Gastroesophageal sphincter (tissue), 4 donors: ENCODE results near the gene PANX2. TPM values are rescaled to one million over a fixed set of nuclear protein-coding genes. Genes with fewer than 3 reads are reported as not detected.
"Not testable (repeated sequence)": the region's sequence is repeated elsewhere in the genome, so short reads cannot be mapped to it uniquely, and the experiment has no call there.

Experiments
- ATAC-seq: fragments of 150-250 bp; one replicate; pipeline ENCODE4 v1.9.1; 2016; ENCODE audit warnings: mild to moderate bottlenecking, moderate library complexity
- H3K27ac ChIP-seq, 4 donors: fragments of 200-600 bp; sonication (generic) in 3 of 4; 1 replicate in 3 of 4; 2 replicates in 1 of 4; pipeline ENCODE4 v1.5.1; 2016 to 2019
- H3K27me3 ChIP-seq: fragments of 200-600 bp; sonication (generic); one replicate; pipeline ENCODE4 v1.5.1; 2019
- H3K36me3 ChIP-seq, 2 donors: fragments of 200-600 bp; sonication (generic); one replicate each; pipeline ENCODE4 v1.5.1; 2019; ENCODE audit warnings: control low read depth in 1 of 2
- H3K4me1 ChIP-seq, 3 donors: fragments of 200-600 bp; sonication (generic); 1 replicate in 2 of 3; 2 replicates in 1 of 3; pipeline ENCODE4 v1.5.1; 2016 to 2019; ENCODE audit warnings: control low read depth in 2 of 3
- H3K4me3 ChIP-seq, 2 donors: fragments of 200-600 bp; sonication (generic); one replicate each; pipeline ENCODE4 v1.5.1; 2019; ENCODE audit warnings: mild to moderate bottlenecking in 1 of 2, moderate library complexity in 1 of 2
- H3K9me3 ChIP-seq, 3 donors: fragments of 200-600 bp; sonication (generic); one replicate each; pipeline ENCODE4 v1.5.1; 2017 to 2019; ENCODE audit warnings: control low read depth in 2 of 3
- EP300 ChIP-seq: sonication (generic); formaldehyde crosslinking; IDR thresholded peaks from one replicate; pipeline ENCODE4 v1.6.1; 2017; ENCODE audit warnings: antibody characterized with exemption, mild to moderate bottlenecking
- POLR2A ChIP-seq, 2 donors: fragments of 450-650 bp; IDR thresholded peaks; one replicate each; pipeline ENCODE4 v1.6.1; 2017; ENCODE audit warnings: antibody characterized with exemption in 2 of 2, mild to moderate bottlenecking in 2 of 2, moderate library complexity in 1 of 2
- POLR2AphosphoS5 ChIP-seq: sonication (generic); formaldehyde crosslinking; IDR thresholded peaks from one replicate; pipeline ENCODE4 v1.6.1; 2017; ENCODE audit warnings: antibody characterized with exemption
- WGBS, 2 donors: methylation state at CpG; one replicate each; pipeline ENCODE4 v1.1.5; 2018; ENCODE audit warnings: low coverage in 1 of 2; 5-methylcytosine and 5-hydroxymethylcytosine counted together
- total RNA-seq, 4 donors: library from RNA; depleted of rRNA; stranded (reverse); fragments of >200 nt; gene quantifications; one replicate each; pipeline ENCODE4 v1.1.0, GENCODE V29; 2016
- TF ChIP-seq, protein P1 (sequence below), 4 experiments: fragments of 200-600 bp in 2 of 4; fragments of 450-650 bp in 2 of 4; sonication (generic) in 1 of 4; IDR thresholded peaks; one replicate each; pipeline ENCODE4 v1.5.1; 2017 to 2019; ENCODE audit warnings: antibody characterized with exemption in 4 of 4, mild to moderate bottlenecking in 2 of 4, moderate library complexity in 2 of 4

PANX2 gene
- total RNA-seq, 4 donors from 2014 or later = 0.13 to 0.46 TPM; not detected in 2

DNA sequence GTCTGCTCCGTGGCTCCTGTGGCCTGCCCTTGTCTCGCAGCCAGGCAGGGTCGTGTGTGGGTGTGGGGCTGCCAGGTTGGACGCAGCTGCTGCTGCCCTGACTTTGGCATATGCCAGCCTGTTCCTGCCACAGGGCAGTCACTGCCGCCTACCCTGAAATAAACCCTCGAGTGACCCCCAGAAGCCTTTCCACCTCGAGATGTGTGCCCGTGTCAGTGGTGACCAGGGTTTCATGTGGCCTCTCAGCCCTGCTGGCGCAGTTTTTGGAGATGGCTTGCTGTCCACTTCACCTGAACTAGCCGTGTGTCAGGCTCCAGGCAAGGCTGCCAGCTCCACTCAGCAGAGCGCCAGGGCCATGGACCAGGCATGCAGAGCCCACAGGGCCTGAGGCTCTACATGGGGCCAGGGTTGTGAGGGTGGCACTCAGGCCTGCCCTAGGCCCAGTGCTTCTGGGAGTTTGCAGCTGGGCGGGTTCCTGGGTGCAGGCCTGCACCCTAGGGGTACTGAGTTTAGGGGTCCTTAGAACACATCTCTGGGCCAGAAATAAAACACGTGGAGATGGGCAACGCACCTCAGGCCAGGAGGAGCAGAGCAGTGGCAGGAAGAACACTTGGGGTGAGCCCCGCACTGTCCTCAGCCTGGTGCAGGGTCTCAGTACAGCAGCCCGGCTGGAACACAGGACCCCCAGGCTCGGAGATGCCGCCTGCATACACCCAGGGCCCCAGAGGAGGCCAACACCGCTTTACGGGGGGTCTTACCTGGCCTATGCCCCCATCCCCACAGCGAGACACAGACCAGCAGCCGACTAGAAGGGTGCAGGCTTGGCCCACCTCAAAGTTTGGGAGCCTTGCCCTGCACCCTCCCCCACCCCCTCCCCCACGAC lies 8.8 kb upstream of the PANX2 start:
- no peaks in the 10 kb centered on the region for H3K9me3 ChIP-seq
- TF ChIP-seq, protein P1, sequence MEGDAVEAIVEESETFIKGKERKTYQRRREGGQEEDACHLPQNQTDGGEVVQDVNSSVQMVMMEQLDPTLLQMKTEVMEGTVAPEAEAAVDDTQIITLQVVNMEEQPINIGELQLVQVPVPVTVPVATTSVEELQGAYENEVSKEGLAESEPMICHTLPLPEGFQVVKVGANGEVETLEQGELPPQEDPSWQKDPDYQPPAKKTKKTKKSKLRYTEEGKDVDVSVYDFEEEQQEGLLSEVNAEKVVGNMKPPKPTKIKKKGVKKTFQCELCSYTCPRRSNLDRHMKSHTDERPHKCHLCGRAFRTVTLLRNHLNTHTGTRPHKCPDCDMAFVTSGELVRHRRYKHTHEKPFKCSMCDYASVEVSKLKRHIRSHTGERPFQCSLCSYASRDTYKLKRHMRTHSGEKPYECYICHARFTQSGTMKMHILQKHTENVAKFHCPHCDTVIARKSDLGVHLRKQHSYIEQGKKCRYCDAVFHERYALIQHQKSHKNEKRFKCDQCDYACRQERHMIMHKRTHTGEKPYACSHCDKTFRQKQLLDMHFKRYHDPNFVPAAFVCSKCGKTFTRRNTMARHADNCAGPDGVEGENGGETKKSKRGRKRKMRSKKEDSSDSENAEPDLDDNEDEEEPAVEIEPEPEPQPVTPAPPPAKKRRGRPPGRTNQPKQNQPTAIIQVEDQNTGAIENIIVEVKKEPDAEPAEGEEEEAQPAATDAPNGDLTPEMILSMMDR (IDR thresholded peaks at IDR 0.05) = no peak
- TF ChIP-seq POLR2AphosphoS5 = no peak
- no peak for TF ChIP-seq EP300
- TF ChIP-seq POLR2A (IDR thresholded peaks at IDR 0.05) = no peak
- no peak overlapping the region for H3K27ac ChIP-seq
- ATAC-seq = no peak
- H3K4me1 ChIP-seq = no peaks in the 10 kb centered on the region
- H3K36me3 ChIP-seq = no peaks in the 10 kb centered on the region
- H3K27me3 ChIP-seq = peaks cover 16% of the 10 kb centered on the region
- no CpG with 5 or more reads among the region's 23 CpGs for WGBS, 2 donors
- H3K4me3 ChIP-seq = no peak overlapping the region

DNA sequence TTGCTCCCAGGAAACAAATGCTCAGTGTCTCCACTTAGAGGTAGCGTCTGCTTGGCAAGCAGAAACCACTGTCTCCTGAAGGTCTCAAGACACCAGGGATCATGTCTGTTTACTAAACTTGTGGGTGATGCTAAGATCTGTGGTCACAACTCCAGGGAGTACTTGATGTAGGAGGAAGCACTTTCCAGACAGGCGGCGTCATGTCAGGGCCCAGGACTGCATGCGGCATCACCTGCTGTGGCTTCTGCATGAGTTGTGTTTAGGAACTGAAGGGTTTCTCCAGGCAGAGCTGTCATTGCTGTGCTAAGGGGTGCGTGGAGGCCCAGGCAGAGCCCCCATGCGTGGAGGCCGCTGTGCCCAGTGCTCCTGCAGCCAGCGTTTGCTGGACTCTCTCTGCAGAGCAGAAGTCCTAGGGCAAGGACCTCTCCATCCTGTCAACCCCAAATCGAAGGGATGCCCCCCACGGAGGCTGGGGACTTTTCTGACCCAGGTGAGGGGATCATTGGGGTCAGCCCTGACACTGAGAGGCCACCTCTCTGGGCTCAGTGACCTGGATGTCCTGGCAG lies 8.1 kb upstream of the PANX2 start:
- Histone ChIP-seq H3K9me3 (no peaks in the 10 kb centered on the region), H3K4me1 (no peaks in the 10 kb centered on the region), H3K36me3 (no peaks in the 10 kb centered on the region), H3K4me3 (no peak overlapping the region), H3K27me3 (peaks cover 16% of the 10 kb centered on the region), H3K27ac (no peak overlapping the region)
- no peak for ATAC-seq
- WGBS, 2 donors = no CpG with 5 or more reads among the region's 10 CpGs
- TF ChIP-seq EP300 = no peak
- TF ChIP-seq POLR2A (IDR thresholded peaks at IDR 0.05) = no peak
- TF ChIP-seq, protein P1 (IDR thresholded peaks at IDR 0.05) = no peak
- no peak for TF ChIP-seq POLR2AphosphoS5

- no peaks in the 10 kb centered on the region for H3K9me3 ChIP-seq
- H3K4me3 ChIP-seq = no peak overlapping the region
- no peaks in the 10 kb centered on the region for H3K36me3 ChIP-seq
- H3K27ac ChIP-seq = no peak overlapping the region
- H3K27me3 ChIP-seq = peaks cover 39% of the 10 kb centered on the region
- WGBS, 2 donors = 94 to 100% methylated on average over 1 to 9 of the region's 28 CpGs
- TF ChIP-seq POLR2AphosphoS5 (no peak), EP300 (no peak), POLR2A (IDR thresholded peaks at IDR 0.05) (no peak)
- TF ChIP-seq, protein P1 (IDR thresholded peaks at IDR 0.05) = no peak
- ATAC-seq = no peak
- H3K4me1 ChIP-seq = peaks cover 0 to 11% (median 0%) of the 10 kb centered on the region in 3 donors
These were observed 5.0 kb upstream of the PANX2 start for GRCh38 chr22:50165436-50166123.

DNA sequence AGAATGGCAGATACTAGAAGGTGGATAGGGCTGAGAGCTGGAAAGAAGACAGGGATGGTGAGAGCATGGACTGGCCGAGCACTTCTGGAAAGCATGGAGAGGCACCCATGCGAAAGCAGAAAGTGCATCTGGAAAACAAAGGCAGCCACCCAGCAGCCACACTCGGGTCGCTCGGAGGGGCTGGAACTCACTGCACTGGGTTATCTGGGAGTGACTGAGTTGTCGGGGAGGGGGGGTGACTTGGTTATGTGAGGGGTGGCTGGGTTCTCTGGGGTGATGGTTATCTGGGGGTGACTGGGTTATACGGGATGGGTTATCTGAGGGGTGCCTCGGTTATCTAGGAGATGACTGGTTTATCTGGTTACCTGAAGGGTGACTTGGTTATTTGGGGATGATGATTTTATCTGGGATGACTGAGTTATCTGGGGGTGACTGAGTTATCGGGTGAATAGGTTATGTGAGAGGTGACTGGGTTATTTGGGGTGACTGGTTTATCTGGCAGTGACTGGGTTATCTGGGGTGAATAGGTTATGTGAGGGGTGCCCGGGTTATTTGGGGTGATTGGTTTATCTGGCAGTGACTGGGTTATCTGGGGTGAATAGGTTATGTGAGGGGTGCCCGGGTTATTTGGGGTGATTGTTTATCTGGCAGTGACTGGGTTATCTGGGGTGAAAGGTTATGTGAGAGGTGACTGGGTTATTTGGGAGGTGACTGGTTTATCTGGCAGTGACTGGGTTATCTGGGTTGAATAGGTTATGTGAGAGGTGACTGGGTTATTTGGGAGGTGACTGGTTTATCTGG lies 2.6 kb upstream of the PANX2 start:
- no peak overlapping the region for H3K27ac ChIP-seq
- peaks cover 48% of the 10 kb centered on the region for H3K27me3 ChIP-seq
- H3K4me3 ChIP-seq = no peak overlapping the region
- no peaks in the 10 kb centered on the region for H3K36me3 ChIP-seq
- WGBS, 2 donors = 61 to 62% methylated on average over 7 to 8 of the region's 11 CpGs
- TF ChIP-seq EP300 (no peak), POLR2A (IDR thresholded peaks at IDR 0.05) (no peak)
- H3K9me3 ChIP-seq = no peaks in the 10 kb centered on the region
- ATAC-seq = no peak
- H3K4me1 ChIP-seq = peaks cover 0 to 19% (median 4%) of the 10 kb centered on the region in 3 donors

DNA sequence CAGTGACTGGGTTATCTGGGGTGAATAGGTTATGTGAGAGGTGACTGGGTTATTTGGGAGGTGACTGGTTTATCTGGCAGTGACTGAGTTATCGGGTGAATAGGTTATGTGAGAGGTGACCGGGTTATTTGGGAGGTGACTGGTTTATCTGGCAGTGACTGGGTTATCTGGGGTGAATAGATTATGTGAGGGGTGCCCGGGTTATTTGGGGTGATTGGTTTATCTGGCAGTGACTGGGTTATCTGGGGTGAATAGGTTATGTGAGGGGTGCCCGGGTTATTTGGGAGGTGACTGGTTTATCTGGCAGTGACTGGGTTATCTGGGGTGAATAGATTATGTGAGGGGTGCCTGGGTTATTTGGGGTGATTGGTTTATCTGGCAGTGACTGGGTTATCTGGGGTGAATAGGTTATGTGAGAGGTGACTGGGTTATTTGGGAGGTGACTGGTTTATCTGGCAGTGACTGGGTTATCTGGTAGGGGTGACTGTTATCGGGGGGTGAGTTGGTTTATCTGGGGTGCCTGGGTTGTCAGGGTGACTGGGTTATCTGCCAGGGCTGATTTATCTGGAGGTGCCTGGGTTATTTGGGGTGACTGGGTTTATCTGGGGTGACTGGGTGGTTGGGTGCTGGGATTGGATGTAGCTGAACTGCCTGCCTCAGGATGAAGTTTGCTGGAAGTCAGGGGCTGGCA lies 1.9 kb upstream of the PANX2 start:
- not testable (repeated sequence) for H3K4me3 ChIP-seq, ATAC-seq, H3K27ac ChIP-seq, H3K36me3 ChIP-seq, H3K9me3 ChIP-seq
- peaks cover 0 to 19% (median 4%) of the 10 kb centered on the region in 3 donors for H3K4me1 ChIP-seq
- H3K27me3 ChIP-seq = peaks cover 55% of the 10 kb centered on the region
- WGBS, 2 donors = 61 to 81% methylated on average over 5 of the region's 5 CpGs
